Renal cortex interstitium (tissue), 11 donors: ENCODE results near the gene ADRA1B. TPM values are rescaled to one million over a fixed set of nuclear protein-coding genes. Genes with fewer than 3 reads are reported as not detected.
"Not testable (repeated sequence)": the region's sequence is repeated elsewhere in the genome, so short reads cannot be mapped to it uniquely, and the experiment has no call there.

ENCODE experiments used
- DNase-seq, 11 donors: peaks; one replicate each; pipeline ENCODE4 v3.0.0-alpha.2; 2013; ENCODE audit warnings: low read depth in 9 of 11, low spot score in 4 of 11; ENCODE audit errors: extremely low read depth in 1 of 11
- polyA plus RNA-seq, 3 donors: library from polyadenylated mRNA; unstranded; fragments of 120-200 nt; gene quantifications; one replicate each; pipeline ENCODE4 v1.2.1, GENCODE V29; 2013; ENCODE audit not compliant: insufficient read length in 3 of 3

ADRA1B gene
- polyA plus RNA-seq, 3 donors = 2.8 to 3.2 (median 2.9) TPM

- DNase-seq = no peak
Measured at GRCh38 chr5:159955056-159955624, 38.9 kb downstream of the ADRA1B start.

- no peak for DNase-seq
Measured at GRCh38 chr5:159956074-159956473, 39.8 kb downstream of the ADRA1B start.

GRCh38 chr5:159961176-159962160 lies 45.2 kb downstream of the ADRA1B start:
- DNase-seq = no peak

GRCh38 chr5:159962214-159962613 lies 45.9 kb downstream of the ADRA1B start:
- DNase-seq = no peak

- no peak for DNase-seq
Measured at GRCh38 chr5:159963935-159964334, 47.7 kb downstream of the ADRA1B start.

GRCh38 chr5:159965031-159965837 lies 49.0 kb downstream of the ADRA1B start:
- DNase-seq = peak in 6 of 11 donors; percentile 27 to 58 (median 40)

- not testable (repeated sequence) for DNase-seq
Measured at GRCh38 chr5:159965838-159966128, 49.5 kb downstream of the ADRA1B start.

GRCh38 chr5:159969966-159970365 lies 53.7 kb downstream of the ADRA1B start:
- no peak for DNase-seq

GRCh38 chr5:159971038-159971437 lies 54.8 kb downstream of the ADRA1B start:
- DNase-seq = no peak

GRCh38 chr5:159971514-159971913 lies 55.2 kb downstream of the ADRA1B start:
- DNase-seq = no peak

- DNase-seq = peak in 2 of 11 donors; percentile 31 to 34
Measured at GRCh38 chr5:159971931-159972461, 55.7 kb downstream of the ADRA1B start.

GRCh38 chr5:159972538-159973362 lies 56.5 kb downstream of the ADRA1B start:
- no peak for DNase-seq

- DNase-seq = no peak
Measured at GRCh38 chr5:159975462-159976019, 59.3 kb downstream of the ADRA1B start.

GRCh38 chr5:159976921-159977320 lies 60.6 kb downstream of the ADRA1B start:
- DNase-seq = no peak

GRCh38 chr5:159978358-159978757 lies 62.1 kb downstream of the ADRA1B start:
- no peak for DNase-seq

GRCh38 chr5:159982421-159983173 lies 66.3 kb downstream of the ADRA1B start:
- no peak for DNase-seq

GRCh38 chr5:159987031-159987674 lies 70.9 kb downstream of the ADRA1B start:
- peak in 8 of 11 donors; percentile 43 to 70 (median 63) for DNase-seq
